Upper lobe of right lung (tissue), 1 donor: ENCODE data around the gene MYO9A. TPM values are rescaled to one million over a fixed set of nuclear protein-coding genes. Genes with fewer than 3 reads are reported as not detected.

Experiments
- ATAC-seq: fragments of 200-7000 bp; cut with Tn5 transposase; one replicate; pipeline ENCODE4 v1.9.1; 2020; ENCODE audit warnings: mild to moderate bottlenecking, moderate library complexity
- DNase-seq: peaks from one replicate; pipeline ENCODE4 v3.0.0-alpha.2; 2020
- H3K27ac ChIP-seq: fragments of 200-600 bp; one replicate; pipeline ENCODE4 v1.8.0; 2022
- H3K27me3 ChIP-seq: fragments of 200-600 bp; one replicate; pipeline ENCODE4 v1.8.0; 2022; ENCODE audit warnings: mild to moderate bottlenecking
- H3K36me3 ChIP-seq: fragments of 200-600 bp; one replicate; pipeline ENCODE4 v1.8.0; 2022
- H3K4me1 ChIP-seq: fragments of 200-600 bp; one replicate; pipeline ENCODE4 v1.8.0; 2022
- H3K4me3 ChIP-seq: fragments of 200-600 bp; one replicate; pipeline ENCODE4 v1.8.0; 2022; ENCODE audit warnings: mild to moderate bottlenecking
- H3K9me3 ChIP-seq: fragments of 200-600 bp; one replicate; pipeline ENCODE4 v1.8.0; 2022
- CTCF ChIP-seq: fragments of 200-600 bp; IDR thresholded peaks from one replicate; pipeline ENCODE4 v1.8.0; 2022; ENCODE audit warnings: antibody characterized with exemption
- intact Hi-C: fragments of 100-400 bp; cut with DNase I; formaldehyde crosslinking; loops from one replicate; pipeline ENCODE4 v1.11.0; 2022
- total RNA-seq: library from RNA; stranded (reverse); fragmentation: NEBNext Ultra II Directional; extraction: Animal tissue kit (Norgen Biotek cat#: 25700); gene quantifications from one replicate; pipeline ENCODE4 v1.2.1, GENCODE V29; 2021
- donor health status: DM: no; HTN: yes; CAD: no; lungs with severe emphysema.

The MYO9A gene
- total RNA-seq, 1 donor from 2014 or later: 82.5 TPM

- H3K4me3 ChIP-seq: peak overlapping the region; percentile 63
- H3K9me3 ChIP-seq: no peaks in the 10 kb centered on the region
- TF ChIP-seq CTCF: no peak
- H3K27ac ChIP-seq: peak overlapping the region; percentile 80
- intact Hi-C loops: loop anchor here (10.0 kb wide), 1 partner anchor 410 kb away; no protein-coding TSS in a partner anchor
- no peaks in the 10 kb centered on the region for H3K27me3 ChIP-seq
- peak; percentile 86 for ATAC-seq
- peak; percentile 96 for DNase-seq
- H3K4me1 ChIP-seq: peaks cover 23% of the 10 kb centered on the region
- no peaks in the 10 kb centered on the region for H3K36me3 ChIP-seq
These were observed 37.2 kb upstream of the MYO9A start for GRCh38 chr15:72155003-72155621.

GRCh38 chr15:72154316-72154715, 36.4 kb upstream of the MYO9A start:
- Histone ChIP-seq H3K4me1 (peaks cover 23% of the 10 kb centered on the region), H3K27ac (peak overlapping the region; percentile 80), H3K36me3 (no peaks in the 10 kb centered on the region), H3K27me3 (no peaks in the 10 kb centered on the region), H3K9me3 (no peaks in the 10 kb centered on the region), H3K4me3 (no peak overlapping the region)
- DNase-seq: no peak
- no peak for ATAC-seq
- TF ChIP-seq CTCF: no peak
- intact Hi-C loops: loop anchor here (10.0 kb wide), 1 partner anchor 410 kb away; no protein-coding TSS in a partner anchor

- peak overlapping the region; percentile 80 for H3K27ac ChIP-seq
- H3K27me3 ChIP-seq: no peaks in the 10 kb centered on the region
- DNase-seq (no peak), ATAC-seq (no peak)
- peaks cover 23% of the 10 kb centered on the region for H3K4me1 ChIP-seq
- intact Hi-C loops: loop anchor here (10.0 kb wide), 1 partner anchor 409 kb away; no protein-coding TSS in a partner anchor
- no peaks in the 10 kb centered on the region for H3K36me3 ChIP-seq
- no peak for TF ChIP-seq CTCF
- H3K9me3 ChIP-seq: no peaks in the 10 kb centered on the region
- no peak overlapping the region for H3K4me3 ChIP-seq
These were observed 35.5 kb upstream of the MYO9A start for GRCh38 chr15:72153269-72154000.

- TF ChIP-seq CTCF: no peak
- DNase-seq (no peak), ATAC-seq (peak; percentile 20)
- Histone ChIP-seq H3K4me1 (no peaks in the 10 kb centered on the region), H3K4me3 (no peak overlapping the region), H3K36me3 (no peaks in the 10 kb centered on the region), H3K9me3 (no peaks in the 10 kb centered on the region), H3K27me3 (no peaks in the 10 kb centered on the region), H3K27ac (no peak overlapping the region)
- intact Hi-C loops: no loop called here
These were observed 29.5 kb upstream of the MYO9A start for GRCh38 chr15:72147418-72147817.

- no peak for DNase-seq
- Histone ChIP-seq H3K27me3 (no peaks in the 10 kb centered on the region), H3K27ac (no peak overlapping the region), H3K36me3 (no peaks in the 10 kb centered on the region), H3K4me3 (no peak overlapping the region), H3K4me1 (no peaks in the 10 kb centered on the region), H3K9me3 (no peaks in the 10 kb centered on the region)
- intact Hi-C loops: no loop called here
- ATAC-seq: no peak
- TF ChIP-seq CTCF: no peak
These were observed 29.0 kb upstream of the MYO9A start for GRCh38 chr15:72146934-72147333.
